Activated CD4-positive, alpha-beta T cell treated with anti-CD3 and anti-CD28 coated beads, Interleukin-2, amount 50 U/mL, for 24 hours (primary cell): ENCODE results near the gene ANO10.

Experiments
- DNase-seq, 2 donors: peaks; one replicate each; pipeline ENCODE4 v3.0.0-alpha.2; 2020; ENCODE audit warnings: low read depth in 1 of 2, low spot score in 1 of 2

Gene ANO10

GRCh38 chr3:43353923-43354670 is 267.7 kb downstream of the ANO10 start:
- DNase-seq = no peak

GRCh38 chr3:43353393-43353792 is 268.4 kb downstream of the ANO10 start:
- DNase-seq = no peak

- DNase-seq = no peak
Measured at GRCh38 chr3:43349716-43350115, 272.1 kb downstream of the ANO10 start.

- DNase-seq = no peak
Measured at GRCh38 chr3:43348852-43349574, 272.8 kb downstream of the ANO10 start.

GRCh38 chr3:43348350-43348749 is 273.5 kb downstream of the ANO10 start:
- no peak for DNase-seq

GRCh38 chr3:43347774-43348173 is 274.0 kb downstream of the ANO10 start:
- no peak for DNase-seq

- DNase-seq = no peak
Measured at GRCh38 chr3:43346978-43347749, 274.6 kb downstream of the ANO10 start.

GRCh38 chr3:43345877-43346276 is 275.9 kb downstream of the ANO10 start:
- no peak for DNase-seq

GRCh38 chr3:43345246-43345645 is 276.6 kb downstream of the ANO10 start:
- DNase-seq = no peak

- no peak for DNase-seq
Measured at GRCh38 chr3:43344520-43344919, 277.3 kb downstream of the ANO10 start.

- no peak for DNase-seq
Measured at GRCh38 chr3:43343815-43344214, 278.0 kb downstream of the ANO10 start.

GRCh38 chr3:43343185-43343584 is 278.6 kb downstream of the ANO10 start:
- no peak for DNase-seq

GRCh38 chr3:43341788-43342187 is 280.0 kb downstream of the ANO10 start:
- DNase-seq = no peak

- no peak for DNase-seq
Measured at GRCh38 chr3:43340403-43340802, 281.4 kb downstream of the ANO10 start.

GRCh38 chr3:43338295-43338694 is 283.5 kb downstream of the ANO10 start:
- no peak for DNase-seq

GRCh38 chr3:43335799-43336198 is 286.0 kb downstream of the ANO10 start:
- no peak for DNase-seq

- no peak for DNase-seq
Measured at GRCh38 chr3:43334976-43335375, 286.8 kb downstream of the ANO10 start.

- DNase-seq = no peak
Measured at GRCh38 chr3:43331381-43331780, 290.4 kb downstream of the ANO10 start.

GRCh38 chr3:43330981-43331380 is 290.8 kb downstream of the ANO10 start:
- DNase-seq = no peak

- DNase-seq = no peak
Measured at GRCh38 chr3:43328653-43329052, 293.2 kb downstream of the ANO10 start.

GRCh38 chr3:43327582-43327979 is 294.2 kb downstream of the ANO10 start:
- no peak for DNase-seq
